GM19452 (cell line): ENCODE data around the gene PHKG2.
"Not testable (repeated sequence)": the region's sequence is repeated elsewhere in the genome, so short reads cannot be mapped to it uniquely, and the experiment has no call there.

Source experiments
- ATAC-seq: cut with Tn5 transposase; IDR thresholded peaks from one replicate; pipeline ENCODE4 v1.9.1; 2021; ENCODE audit not compliant: unreplicated experiment

Gene PHKG2, protein sequence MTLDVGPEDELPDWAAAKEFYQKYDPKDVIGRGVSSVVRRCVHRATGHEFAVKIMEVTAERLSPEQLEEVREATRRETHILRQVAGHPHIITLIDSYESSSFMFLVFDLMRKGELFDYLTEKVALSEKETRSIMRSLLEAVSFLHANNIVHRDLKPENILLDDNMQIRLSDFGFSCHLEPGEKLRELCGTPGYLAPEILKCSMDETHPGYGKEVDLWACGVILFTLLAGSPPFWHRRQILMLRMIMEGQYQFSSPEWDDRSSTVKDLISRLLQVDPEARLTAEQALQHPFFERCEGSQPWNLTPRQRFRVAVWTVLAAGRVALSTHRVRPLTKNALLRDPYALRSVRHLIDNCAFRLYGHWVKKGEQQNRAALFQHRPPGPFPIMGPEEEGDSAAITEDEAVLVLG

DNA sequence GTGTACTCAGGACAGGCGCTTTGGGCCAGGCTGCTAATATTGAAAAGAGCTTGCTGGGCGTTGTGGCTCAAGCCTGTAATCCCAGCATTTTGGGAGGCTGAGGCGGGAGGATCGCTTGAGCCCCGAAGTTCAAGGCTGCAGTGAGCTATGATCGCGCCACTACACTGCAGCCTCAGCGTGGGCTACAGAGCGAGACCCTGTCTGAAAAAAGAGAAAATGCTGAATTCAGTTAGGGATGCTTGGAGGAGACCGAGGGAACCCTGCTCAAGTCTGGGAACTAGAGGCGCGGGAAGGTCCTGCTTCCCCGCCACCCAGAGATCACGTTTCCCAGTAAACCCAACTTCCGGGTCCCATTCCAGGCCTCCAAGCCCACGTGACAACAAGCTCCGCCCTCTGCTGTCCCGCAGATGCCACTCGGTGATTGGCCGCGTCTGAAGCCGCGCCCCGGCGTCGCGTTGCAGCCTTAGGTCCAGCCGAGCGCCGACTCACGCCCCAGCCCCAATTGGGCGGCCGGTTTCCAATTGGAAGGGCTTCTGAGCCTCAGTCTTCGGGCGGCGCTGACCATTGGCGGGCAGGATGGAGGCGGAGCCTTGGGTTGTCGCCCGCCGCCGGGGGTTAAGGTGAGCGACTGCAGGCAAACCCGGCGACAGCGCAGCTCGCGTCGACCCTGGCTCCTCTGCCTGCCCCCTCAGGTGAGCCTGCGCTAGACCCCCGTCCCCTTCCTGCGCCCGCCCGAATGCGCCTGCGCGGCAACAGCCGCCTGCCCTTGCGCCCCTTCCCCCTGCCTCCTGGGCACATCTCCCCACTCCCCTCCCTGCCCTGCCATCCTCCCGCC lies at the start of gene PHKG2:
Gene PHKG2 (plus strand): TSS at position 627 of the 835 bp plus-strand sequence. CDS start 396 bp downstream, outside the sequence.
- ATAC-seq: peak; percentile 97

DNA sequence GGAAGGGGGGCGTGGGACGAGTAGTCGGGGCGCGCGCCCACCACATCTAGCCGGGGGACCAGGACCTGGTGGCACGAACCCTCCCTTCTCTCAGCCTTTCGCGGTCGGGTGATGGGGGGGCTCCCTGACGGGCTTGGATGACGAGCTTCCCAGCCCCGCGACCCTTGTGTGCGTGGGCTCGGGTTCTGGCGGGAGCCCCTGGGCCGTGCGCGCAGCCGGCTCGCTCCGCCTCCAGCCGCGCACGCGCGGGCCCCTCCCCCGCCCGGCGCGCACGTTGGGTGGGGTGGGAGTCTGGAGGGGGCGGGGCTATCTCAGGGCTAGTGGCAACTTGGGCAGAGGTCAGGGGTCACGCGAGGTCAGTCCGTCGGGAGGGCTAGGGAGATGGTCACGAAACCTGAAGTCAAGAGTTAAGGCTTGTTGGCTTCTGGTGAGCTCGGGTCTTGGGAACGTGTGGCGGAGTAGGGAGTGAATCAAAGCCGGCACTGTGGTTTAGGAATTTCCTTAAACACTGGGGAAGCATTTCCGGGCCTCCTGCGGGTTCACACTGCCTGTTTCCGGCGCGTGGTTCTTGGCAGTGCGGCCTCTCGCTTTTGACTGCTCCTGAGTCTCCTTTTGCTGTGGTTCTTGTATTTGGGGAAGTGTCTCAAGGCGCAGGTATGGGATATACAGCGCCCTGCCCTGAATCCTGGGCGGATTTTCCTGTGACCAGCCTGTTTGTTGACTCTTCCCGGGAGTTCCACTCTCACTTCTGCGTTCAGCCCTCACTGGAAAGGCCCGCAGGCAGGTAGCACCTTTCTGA lies 49.2 kb upstream of the PHKG2 start, which contains the start of gene SRCAP:
Gene SRCAP (plus strand): TSS at position 356 of the 799 bp plus-strand sequence. CDS start 1,654 bp downstream, outside the sequence.
- peak; percentile 39 for ATAC-seq

DNA sequence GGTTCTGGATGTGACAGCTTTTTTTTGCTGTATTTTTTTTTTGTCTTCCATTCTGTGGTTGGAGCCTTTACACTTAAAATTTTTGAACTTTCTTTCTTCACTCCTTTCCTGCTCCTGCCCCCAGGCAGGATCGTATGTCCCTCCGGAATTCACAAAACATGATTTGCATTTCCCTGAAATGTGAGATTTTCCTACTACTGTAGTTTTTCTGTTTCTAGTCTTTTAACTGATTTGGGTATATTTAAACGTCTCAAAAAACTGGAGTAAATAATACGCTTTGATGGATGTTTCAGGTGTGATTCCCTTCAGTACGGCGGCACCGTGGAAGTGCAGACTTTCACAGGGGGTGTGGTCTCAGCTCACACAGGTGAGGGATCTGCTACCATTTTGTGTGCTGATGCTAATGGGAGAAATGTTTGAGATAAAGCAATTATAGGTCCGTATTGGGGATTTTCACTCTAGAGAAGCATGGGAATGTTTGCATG lies 48.6 kb upstream of the PHKG2 start:
- no peak for ATAC-seq

- no peak for ATAC-seq
These were observed 47.7 kb upstream of the PHKG2 start for GRCh38 chr16:30700491-30700890.

GRCh38 chr16:30700971-30701370 lies 47.3 kb upstream of the PHKG2 start:
- ATAC-seq: no peak

DNA sequence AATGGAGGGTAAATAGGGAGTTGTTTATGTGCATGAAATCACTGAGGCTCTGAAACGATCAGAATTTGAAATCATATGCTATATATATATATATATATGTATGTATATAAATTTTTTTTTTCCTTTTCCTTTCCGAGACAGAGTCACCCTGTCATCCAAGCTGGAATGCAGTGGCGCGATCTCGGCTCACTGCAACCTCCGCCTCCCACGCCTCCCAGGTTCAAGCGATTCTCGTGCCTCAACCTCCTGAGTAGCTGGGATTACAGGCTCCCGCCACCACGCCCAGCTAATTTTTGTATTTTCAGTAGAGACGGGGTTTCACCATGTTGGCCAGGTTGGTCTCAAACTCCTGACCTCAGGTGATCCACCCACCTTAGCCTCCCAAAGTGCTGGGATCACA lies 45.2 kb upstream of the PHKG2 start:
- ATAC-seq: not testable (repeated sequence)

GRCh38 chr16:30703971-30704370 lies 44.3 kb upstream of the PHKG2 start:
- ATAC-seq: no peak

DNA sequence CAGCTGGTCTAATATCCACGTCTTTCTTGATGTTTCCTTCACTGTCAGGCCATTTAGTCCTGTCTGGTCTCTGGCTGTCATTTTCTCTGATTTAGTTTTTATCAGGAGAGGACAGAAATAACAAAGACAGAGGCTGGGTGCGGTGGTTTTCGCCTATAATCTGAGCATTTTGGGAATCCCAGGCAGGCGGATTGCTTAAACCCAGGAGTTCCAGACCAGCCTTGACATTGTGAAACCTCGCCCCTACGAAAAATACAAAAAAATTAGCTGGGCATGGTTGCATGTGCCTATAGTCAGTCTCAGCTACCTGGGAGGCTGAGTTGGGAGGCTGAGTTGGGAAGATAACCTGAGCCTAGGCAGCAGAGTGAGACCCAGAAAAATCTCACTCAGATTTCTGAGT lies 42.2 kb upstream of the PHKG2 start:
- no peak for ATAC-seq

GRCh38 chr16:30710971-30711370 lies 37.3 kb upstream of the PHKG2 start:
- no peak for ATAC-seq

DNA sequence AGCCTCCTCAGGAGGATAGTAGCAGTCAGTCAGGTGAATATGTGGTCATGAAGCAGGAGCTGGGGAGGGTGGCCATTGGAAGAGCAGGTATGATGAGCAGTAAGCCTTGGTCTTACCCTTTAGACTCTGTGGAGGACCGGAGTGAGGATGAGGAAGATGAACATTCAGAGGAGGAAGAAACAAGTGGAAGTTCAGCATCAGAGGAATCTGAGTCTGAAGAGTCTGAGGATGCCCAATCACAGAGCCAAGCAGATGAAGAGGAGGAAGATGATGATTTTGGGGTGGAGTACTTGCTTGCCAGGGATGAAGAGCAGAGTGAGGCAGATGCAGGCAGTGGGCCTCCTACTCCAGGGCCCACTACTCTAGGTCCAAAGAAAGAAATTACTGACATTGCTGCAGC lies 36.5 kb upstream of the PHKG2 start:
- ATAC-seq: no peak

DNA sequence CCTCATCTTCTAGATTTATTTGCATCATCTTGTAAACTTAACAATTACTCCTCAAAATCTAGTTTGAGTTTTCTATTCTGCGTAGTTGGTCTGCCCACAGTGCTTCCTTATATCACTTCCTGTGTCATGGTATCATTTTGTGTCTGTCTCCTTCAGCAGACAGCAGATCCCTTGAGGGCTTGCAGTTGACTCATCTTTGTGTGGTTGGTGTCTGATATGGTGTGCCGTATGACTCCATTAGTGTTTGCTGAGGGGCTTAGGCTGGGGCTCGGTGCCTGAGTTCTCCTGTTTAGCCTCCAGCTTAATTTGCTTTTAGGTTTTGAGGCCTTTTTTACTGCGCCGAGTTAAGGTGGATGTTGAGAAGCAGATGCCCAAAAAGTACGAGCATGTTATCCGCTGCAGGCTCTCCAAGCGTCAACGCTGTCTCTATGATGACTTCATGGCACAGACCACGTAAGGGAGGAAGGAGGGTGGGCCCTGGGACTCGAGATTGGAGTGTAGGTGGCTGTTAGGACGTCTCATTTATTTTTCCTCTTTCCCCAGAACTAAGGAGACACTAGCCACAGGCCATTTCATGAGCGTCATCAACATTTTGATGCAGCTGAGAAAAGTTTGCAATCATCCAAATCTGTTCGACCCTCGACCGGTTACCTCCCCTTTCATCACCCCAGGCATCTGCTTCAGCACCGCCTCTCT lies 32.3 kb upstream of the PHKG2 start:
- no peak for ATAC-seq

GRCh38 chr16:30720086-30720485 lies 28.1 kb upstream of the PHKG2 start:
- ATAC-seq: no peak

DNA sequence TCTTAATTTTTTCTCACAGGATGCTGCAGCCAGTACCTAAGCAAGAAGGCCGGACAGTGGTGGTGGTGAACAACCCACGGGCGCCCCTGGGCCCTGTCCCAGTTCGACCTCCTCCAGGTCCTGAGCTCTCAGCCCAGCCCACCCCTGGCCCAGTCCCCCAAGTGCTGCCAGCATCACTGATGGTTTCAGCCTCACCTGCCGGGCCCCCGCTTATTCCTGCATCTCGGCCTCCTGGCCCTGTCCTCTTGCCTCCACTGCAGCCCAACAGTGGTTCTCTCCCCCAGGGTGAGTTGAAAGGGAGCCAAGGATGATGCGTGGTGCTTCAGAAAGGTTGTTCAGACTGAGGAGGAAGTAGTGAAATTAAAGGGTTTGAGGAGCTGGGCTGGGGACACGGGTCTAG lies 27.5 kb upstream of the PHKG2 start:
- ATAC-seq: no peak

GRCh38 chr16:30721167-30721566 lies 27.1 kb upstream of the PHKG2 start:
- no peak for ATAC-seq

- ATAC-seq: no peak
These were observed 26.6 kb upstream of the PHKG2 start for GRCh38 chr16:30721606-30722005.

- no peak for ATAC-seq
These were observed 25.8 kb upstream of the PHKG2 start for GRCh38 chr16:30722443-30722842.

GRCh38 chr16:30722916-30723315 lies 25.3 kb upstream of the PHKG2 start:
- ATAC-seq: no peak

GRCh38 chr16:30723725-30724355 lies 24.4 kb upstream of the PHKG2 start:
- ATAC-seq: no peak

DNA sequence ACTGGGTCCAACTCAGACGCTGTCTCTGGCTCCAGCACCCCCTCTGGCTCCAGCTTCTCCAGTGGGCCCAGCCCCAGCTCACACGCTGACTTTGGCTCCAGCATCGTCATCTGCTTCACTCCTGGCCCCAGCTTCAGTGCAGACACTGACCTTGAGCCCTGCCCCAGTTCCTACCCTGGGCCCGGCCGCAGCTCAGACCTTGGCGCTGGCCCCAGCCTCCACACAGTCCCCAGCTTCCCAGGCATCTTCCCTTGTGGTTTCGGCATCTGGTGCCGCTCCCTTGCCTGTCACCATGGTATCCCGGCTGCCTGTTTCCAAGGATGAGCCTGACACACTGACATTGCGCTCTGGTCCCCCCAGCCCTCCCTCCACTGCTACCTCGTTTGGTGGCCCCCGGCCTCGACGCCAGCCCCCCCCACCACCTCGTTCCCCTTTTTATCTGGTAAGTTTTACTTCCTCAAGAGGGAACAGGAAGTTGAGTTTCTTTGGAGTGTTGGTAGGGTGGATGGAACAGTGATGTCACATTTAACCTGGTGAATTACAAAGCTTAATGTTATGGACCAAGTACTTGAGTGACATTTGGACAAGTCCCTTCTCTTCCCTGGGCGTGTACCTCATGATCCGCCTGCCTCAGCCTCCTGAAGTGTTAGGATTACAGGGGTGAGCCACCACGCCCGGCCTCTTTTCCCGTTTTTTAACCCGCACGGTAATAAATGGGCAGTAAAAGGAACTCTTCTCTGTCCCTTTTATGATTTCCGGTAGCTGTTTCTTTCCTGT lies 23.4 kb upstream of the PHKG2 start:
- no peak for ATAC-seq
